Coronary artery (tissue), 2 donors: Measurements from ENCODE around the gene DIP2A.
"Not testable (repeated sequence)": the region's sequence is repeated elsewhere in the genome, so short reads cannot be mapped to it uniquely, and the experiment has no call there.

Experiments used
- DNase-seq: peaks from one replicate; pipeline ENCODE4 v3.0.0-alpha.2; 2017; ENCODE audit warnings: low spot score
- H3K27ac ChIP-seq, 2 donors: fragments of 200-600 bp; sonication (generic); one replicate each; pipeline ENCODE4 v1.5.1; 2016 to 2019
- H3K4me3 ChIP-seq: fragments of 200-600 bp; sonication (generic); 2 replicates; pipeline ENCODE4 v1.5.1; 2016; ENCODE audit warnings: mild to moderate bottlenecking, moderate library complexity
- TF ChIP-seq, protein P1 (sequence below): fragments of 200-600 bp; sonication (generic); IDR thresholded peaks from one replicate; pipeline ENCODE4 v1.5.1; 2019; ENCODE audit warnings: antibody characterized with exemption

DIP2A gene

DNA sequence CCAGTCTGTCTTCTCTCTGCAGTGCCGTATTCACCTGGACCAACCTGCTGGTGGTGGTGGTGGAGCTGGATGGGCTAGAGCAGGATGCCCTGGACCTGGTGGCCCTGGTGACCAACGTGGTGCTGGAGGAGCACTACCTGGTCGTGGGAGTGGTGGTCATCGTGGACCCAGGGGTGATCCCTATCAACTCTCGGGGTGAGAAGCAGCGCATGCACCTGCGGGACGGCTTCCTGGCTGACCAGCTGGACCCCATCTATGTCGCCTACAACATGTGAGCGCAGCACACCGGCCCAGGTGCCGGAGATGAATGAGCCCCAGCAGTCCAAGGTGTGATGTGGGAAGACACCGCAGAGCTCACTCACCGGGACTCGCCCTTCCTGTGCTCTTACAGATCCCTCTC lies 108.7 kb downstream of the DIP2A start:
- no peak for DNase-seq
- Histone ChIP-seq H3K4me3 (no peak overlapping the region), H3K27ac (no peak overlapping the region)
- TF ChIP-seq, protein P1, sequence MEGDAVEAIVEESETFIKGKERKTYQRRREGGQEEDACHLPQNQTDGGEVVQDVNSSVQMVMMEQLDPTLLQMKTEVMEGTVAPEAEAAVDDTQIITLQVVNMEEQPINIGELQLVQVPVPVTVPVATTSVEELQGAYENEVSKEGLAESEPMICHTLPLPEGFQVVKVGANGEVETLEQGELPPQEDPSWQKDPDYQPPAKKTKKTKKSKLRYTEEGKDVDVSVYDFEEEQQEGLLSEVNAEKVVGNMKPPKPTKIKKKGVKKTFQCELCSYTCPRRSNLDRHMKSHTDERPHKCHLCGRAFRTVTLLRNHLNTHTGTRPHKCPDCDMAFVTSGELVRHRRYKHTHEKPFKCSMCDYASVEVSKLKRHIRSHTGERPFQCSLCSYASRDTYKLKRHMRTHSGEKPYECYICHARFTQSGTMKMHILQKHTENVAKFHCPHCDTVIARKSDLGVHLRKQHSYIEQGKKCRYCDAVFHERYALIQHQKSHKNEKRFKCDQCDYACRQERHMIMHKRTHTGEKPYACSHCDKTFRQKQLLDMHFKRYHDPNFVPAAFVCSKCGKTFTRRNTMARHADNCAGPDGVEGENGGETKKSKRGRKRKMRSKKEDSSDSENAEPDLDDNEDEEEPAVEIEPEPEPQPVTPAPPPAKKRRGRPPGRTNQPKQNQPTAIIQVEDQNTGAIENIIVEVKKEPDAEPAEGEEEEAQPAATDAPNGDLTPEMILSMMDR = no peak

- DNase-seq = no peak
- TF ChIP-seq, protein P1 = no peak
- Histone ChIP-seq H3K27ac (no peak overlapping the region), H3K4me3 (no peak overlapping the region)
Measured at GRCh38 chr21:46568562-46568961, 109.9 kb downstream of the DIP2A start.

DNA sequence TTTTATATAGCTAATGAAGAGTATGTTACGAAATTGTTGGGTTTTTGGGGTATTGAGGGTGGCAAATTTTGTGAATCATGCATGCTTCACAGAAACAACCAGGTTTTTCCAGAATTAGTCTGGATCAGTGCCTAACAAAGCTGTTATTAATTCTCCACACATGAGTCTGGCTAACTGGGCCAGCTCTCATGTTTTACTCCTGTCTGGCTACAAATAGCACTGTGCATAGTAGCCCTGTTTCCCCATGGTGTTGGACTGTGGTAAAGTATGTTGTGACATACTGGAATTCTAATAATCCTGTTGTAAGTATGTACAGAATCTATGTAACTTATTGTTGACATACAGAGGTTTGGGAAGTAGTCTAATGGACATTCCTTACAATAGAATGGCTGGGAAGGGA lies 110.4 kb downstream of the DIP2A start:
- DNase-seq = no peak
- H3K27ac ChIP-seq = no peak overlapping the region
- H3K4me3 ChIP-seq = no peak overlapping the region
- TF ChIP-seq, protein P1 = no peak

DNA sequence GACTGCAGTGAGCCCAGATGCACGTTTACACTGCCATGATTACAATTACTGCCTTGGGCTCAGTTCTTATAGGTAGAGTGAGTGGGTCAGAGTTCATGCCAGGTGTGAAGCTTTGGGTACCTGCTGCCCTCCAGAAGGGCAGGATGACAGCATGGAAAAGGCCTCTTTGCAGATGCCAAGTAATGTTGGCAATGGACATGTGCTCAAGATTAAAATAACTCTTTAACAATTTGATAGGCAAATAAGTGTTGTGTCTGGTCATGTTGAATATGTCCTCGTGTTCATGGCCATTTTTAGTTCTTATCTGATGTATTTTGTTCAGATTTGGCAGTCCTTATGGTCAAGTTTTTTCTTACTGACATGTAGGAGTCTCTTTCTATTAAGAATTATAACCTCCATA lies 111.4 kb downstream of the DIP2A start:
- no peak overlapping the region for H3K27ac ChIP-seq
- no peak overlapping the region for H3K4me3 ChIP-seq
- TF ChIP-seq, protein P1 = no peak
- no peak for DNase-seq

DNA sequence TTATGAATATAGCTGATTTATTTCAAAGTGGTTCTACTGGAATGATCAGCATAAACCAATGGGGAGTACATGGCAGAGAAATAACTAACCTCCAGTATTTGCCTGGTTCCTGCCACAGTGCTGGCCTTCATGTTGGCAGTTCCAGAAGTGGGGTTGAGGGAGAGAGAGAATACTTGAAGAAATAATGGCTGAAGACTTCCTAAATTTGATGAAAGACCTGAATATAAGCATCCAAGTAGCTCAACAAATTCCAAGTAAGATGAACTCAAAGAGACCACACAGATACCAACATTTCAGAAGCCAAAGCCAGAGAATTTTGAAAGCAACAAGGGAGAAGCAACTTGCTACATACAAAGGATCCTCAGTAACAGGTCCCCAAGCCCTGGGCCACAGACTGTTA lies 111.9 kb downstream of the DIP2A start:
- Histone ChIP-seq H3K4me3 (no peak overlapping the region), H3K27ac (no peak overlapping the region)
- TF ChIP-seq, protein P1 = no peak
- DNase-seq = no peak

GRCh38 chr21:46572850-46573249 lies 114.2 kb downstream of the DIP2A start:
- H3K4me3 ChIP-seq = no peak overlapping the region
- no peak for DNase-seq
- H3K27ac ChIP-seq = no peak overlapping the region
- TF ChIP-seq, protein P1 = no peak

DNA sequence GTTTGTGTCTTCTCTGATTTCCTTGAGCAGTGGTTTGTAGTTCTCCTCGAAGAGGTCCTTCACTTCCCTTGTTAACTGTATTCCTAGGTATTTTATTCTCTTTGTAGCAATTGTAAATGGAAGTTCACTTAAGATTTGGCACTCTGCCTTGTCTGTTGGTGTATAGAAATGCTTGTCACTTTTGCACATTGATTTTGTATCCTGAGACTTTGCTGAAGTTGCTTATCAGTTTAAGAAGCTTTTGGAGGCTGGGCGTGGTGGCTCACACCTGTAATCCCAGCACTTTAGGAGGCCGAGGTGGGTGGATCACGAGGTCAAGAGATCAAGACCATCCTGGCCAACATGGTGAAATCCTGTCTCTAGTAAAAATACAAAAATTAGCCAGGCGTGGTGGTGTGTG lies 119.1 kb downstream of the DIP2A start:
- H3K27ac ChIP-seq, H3K4me3 ChIP-seq, DNase-seq: not testable (repeated sequence)

DNA sequence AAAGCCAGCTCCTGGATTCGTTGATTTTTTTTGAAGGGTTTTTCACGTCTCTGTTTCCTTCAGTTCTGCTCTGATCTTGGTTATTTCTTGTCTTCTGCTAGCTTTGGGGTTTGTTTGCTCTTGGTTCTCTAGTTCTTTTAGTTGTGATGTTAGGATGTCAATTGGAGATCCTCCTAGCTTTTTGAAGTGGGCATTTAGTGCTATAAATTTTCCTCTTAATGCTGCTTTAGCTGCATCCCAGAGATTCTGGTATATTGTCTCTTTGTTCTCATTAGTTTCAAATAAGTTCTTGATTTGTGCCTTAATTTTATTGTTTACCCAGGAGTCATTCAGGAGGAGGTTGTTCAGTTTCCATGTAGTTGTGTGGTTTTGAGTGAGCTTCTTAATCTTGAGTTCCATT lies 120.7 kb downstream of the DIP2A start:
- H3K4me3 ChIP-seq, H3K27ac ChIP-seq, DNase-seq: not testable (repeated sequence)
